HG02885 (cell line): ENCODE data around the gene BLNK.

Experiments used
- ATAC-seq: cut with Tn5 transposase; IDR thresholded peaks from one replicate; pipeline ENCODE4 v1.9.1; 2021; ENCODE audit warnings: mild to moderate bottlenecking; ENCODE audit not compliant: unreplicated experiment, poor library complexity

BLNK gene

GRCh38 chr10:96289218-96289910 is 18.0 kb upstream of the BLNK start:
- ATAC-seq = no peak

- peak; percentile 58 for ATAC-seq
Measured at GRCh38 chr10:96288151-96288621, 16.8 kb upstream of the BLNK start.

GRCh38 chr10:96287392-96288105 is 16.2 kb upstream of the BLNK start:
- peak; percentile 53 for ATAC-seq

GRCh38 chr10:96285331-96285752 is 14.0 kb upstream of the BLNK start:
- no peak for ATAC-seq

- ATAC-seq = no peak
Measured at GRCh38 chr10:96283756-96284155, 12.4 kb upstream of the BLNK start.

GRCh38 chr10:96283351-96283750 is 12.0 kb upstream of the BLNK start:
- ATAC-seq = no peak

- ATAC-seq = no peak
Measured at GRCh38 chr10:96281444-96282029, 10.2 kb upstream of the BLNK start.

- ATAC-seq = no peak
Measured at GRCh38 chr10:96280859-96281258, 9.5 kb upstream of the BLNK start.

- no peak for ATAC-seq
Measured at GRCh38 chr10:96279191-96279641, 7.8 kb upstream of the BLNK start.

GRCh38 chr10:96276831-96277230 is 5.5 kb upstream of the BLNK start:
- no peak for ATAC-seq

GRCh38 chr10:96276426-96276825 is 5.1 kb upstream of the BLNK start:
- ATAC-seq = no peak

GRCh38 chr10:96275685-96276418 is 4.5 kb upstream of the BLNK start:
- ATAC-seq = no peak

GRCh38 chr10:96272316-96273280 is 1.2 kb upstream of the BLNK start:
- ATAC-seq = no peak

- no peak for ATAC-seq
Measured at GRCh38 chr10:96270571-96270970, 798 bp downstream of the BLNK start.

- no peak for ATAC-seq
Measured at GRCh38 chr10:96269438-96270300, 1.7 kb downstream of the BLNK start.

- ATAC-seq = no peak
Measured at GRCh38 chr10:96268341-96268909, 2.9 kb downstream of the BLNK start.

- no peak for ATAC-seq
Measured at GRCh38 chr10:96267234-96267705, 4.1 kb downstream of the BLNK start.

- no peak for ATAC-seq
Measured at GRCh38 chr10:96266118-96266770, 5.1 kb downstream of the BLNK start.
